LHCN-M2 (cell line): ENCODE results near the gene KRTAP17-1. TPM values are rescaled to one million over a fixed set of nuclear protein-coding genes. Genes with fewer than 3 reads are reported as not detected.

Experiments
- total RNA-seq: library from RNA; depleted of rRNA; stranded (reverse); fragments of >200 nt; gene quantifications from 2 replicates; pipeline ENCODE4 v1.2.3, GENCODE V29; 2014; rRNA removed

The KRTAP17-1 gene
- total RNA-seq, 1 experiment from 2014 or later: not detected

Other genes with a start within 250 kb of the KRTAP17-1 start
- not detected in 2 replicates for gene KRTAP2-4, start 249.8 kb downstream of the KRTAP17-1 start, total RNA-seq
- not detected in 2 replicates for gene KRTAP4-7, start 231.6 kb downstream of the KRTAP17-1 start, total RNA-seq
- not detected in 2 replicates for gene KRTAP4-8, start 217.6 kb downstream of the KRTAP17-1 start, total RNA-seq
- not detected in 2 replicates for gene KRTAP4-16, start 213.5 kb downstream of the KRTAP17-1 start, total RNA-seq
- not detected in 2 replicates for gene KRTAP4-9, start 210.3 kb downstream of the KRTAP17-1 start, total RNA-seq
- not detected in 2 replicates for gene KRTAP4-11, start 197.3 kb downstream of the KRTAP17-1 start, total RNA-seq
- gene KRTAP4-12, start 191.5 kb downstream of the KRTAP17-1 start, total RNA-seq: not detected in 2 replicates
- gene KRTAP4-6, start 175.2 kb downstream of the KRTAP17-1 start, total RNA-seq: not detected in 2 replicates
- gene KRTAP4-5, start 165.9 kb downstream of the KRTAP17-1 start, total RNA-seq: not detected in 2 replicates
- not detected in 2 replicates for gene KRTAP4-4, start 155.0 kb downstream of the KRTAP17-1 start, total RNA-seq
- gene KRTAP4-3, start 147.5 kb downstream of the KRTAP17-1 start, total RNA-seq: not detected in 2 replicates
- gene KRTAP4-2, start 137.5 kb downstream of the KRTAP17-1 start, total RNA-seq: not detected in 2 replicates
- not detected in 2 replicates for gene KRTAP4-1, start 130.8 kb downstream of the KRTAP17-1 start, total RNA-seq
- not detected in 2 replicates for gene KRTAP9-1, start 125.8 kb downstream of the KRTAP17-1 start, total RNA-seq
- gene KRTAP9-2, start 89.1 kb downstream of the KRTAP17-1 start, total RNA-seq: not detected in 2 replicates
- not detected in 2 replicates for gene KRTAP9-3, start 83.3 kb downstream of the KRTAP17-1 start, total RNA-seq
- not detected in 2 replicates for gene KRTAP9-8, start 77.7 kb downstream of the KRTAP17-1 start, total RNA-seq
- gene KRTAP9-4, start 66.0 kb downstream of the KRTAP17-1 start, total RNA-seq: not detected in 2 replicates
- gene KRTAP9-9, start 60.3 kb downstream of the KRTAP17-1 start, total RNA-seq: not detected in 2 replicates
- not detected in 2 replicates for gene KRTAP9-6, start 50.3 kb downstream of the KRTAP17-1 start, total RNA-seq
- gene KRTAP9-7, start 40.0 kb downstream of the KRTAP17-1 start, total RNA-seq: not detected in 2 replicates
- gene KRTAP29-1, start 12.9 kb downstream of the KRTAP17-1 start, total RNA-seq: not detected in 2 replicates
- gene KRTAP16-1, start 6.4 kb downstream of the KRTAP17-1 start, total RNA-seq: not detected in 2 replicates
- gene KRT33A, start 35.1 kb upstream of the KRTAP17-1 start, total RNA-seq: not detected in 2 replicates
- not detected in 2 replicates for gene KRT33B, start 54.1 kb upstream of the KRTAP17-1 start, total RNA-seq
- 0.29 and 1.0 TPM in 2 replicates for gene KRT34, start 66.6 kb upstream of the KRTAP17-1 start, total RNA-seq
- not detected in 2 replicates for gene KRT31, start 81.9 kb upstream of the KRTAP17-1 start, total RNA-seq
- not detected in 2 replicates for gene KRT37, start 108.9 kb upstream of the KRTAP17-1 start, total RNA-seq
- gene KRT38, start 125.3 kb upstream of the KRTAP17-1 start, total RNA-seq: not detected in 2 replicates
- not detected in 2 replicates for gene KRT32, start 151.7 kb upstream of the KRTAP17-1 start, total RNA-seq
- not detected in 2 replicates for gene KRT35, start 165.4 kb upstream of the KRTAP17-1 start, total RNA-seq
- not detected in 2 replicates for gene KRT36, start 174.2 kb upstream of the KRTAP17-1 start, total RNA-seq
- gene KRT13, start 189.9 kb upstream of the KRTAP17-1 start, total RNA-seq: not detected in 2 replicates
- 0.19 and 0.46 TPM in 2 replicates for gene KRT15, start 203.2 kb upstream of the KRTAP17-1 start, total RNA-seq
- not detected in 2 replicates for gene KRT19, start 212.6 kb upstream of the KRTAP17-1 start, total RNA-seq